Loucy (cell line): ENCODE data around the gene PTPN21.
"Not testable (repeated sequence)": the region's sequence is repeated elsewhere in the genome, so short reads cannot be mapped to it uniquely, and the experiment has no call there.

Experiments
- H2AFZ ChIP-seq: fragments of 200-600 bp; sonication (generic); 2 replicates; pipeline ENCODE4 v1.6.0; 2016; ENCODE audit warnings: antibody characterized with exemption, mild to moderate bottlenecking, low read length, moderate library complexity
- H3F3A ChIP-seq: fragments of 200-600 bp; 2 replicates; pipeline ENCODE4 v1.6.0; 2016; ENCODE audit warnings: antibody characterized with exemption, low read depth, mild to moderate bottlenecking
- H3K27me3 ChIP-seq: fragments of 200-600 bp; sonication (generic); 2 replicates; pipeline ENCODE4 v1.6.1; 2014; ENCODE audit warnings: low read length, mild to moderate bottlenecking; ENCODE audit not compliant: insufficient read depth, poor library complexity, severe bottlenecking
- H3K36me3 ChIP-seq: fragments of 200-600 bp; sonication (generic); 2 replicates; pipeline ENCODE4 v1.6.1; 2016; ENCODE audit warnings: low read length; ENCODE audit not compliant: insufficient read depth
- H3K4me1 ChIP-seq: fragments of 200-600 bp; sonication (generic); 2 replicates; pipeline ENCODE4 v1.5.1; 2014; ENCODE audit warnings: low read length, mild to moderate bottlenecking; ENCODE audit not compliant: insufficient read depth, poor library complexity, severe bottlenecking
- H3K4me2 ChIP-seq: fragments of 200-600 bp; sonication (generic); 2 replicates; pipeline ENCODE4 v1.6.0; 2014; ENCODE audit warnings: antibody characterized with exemption, low read length, low read depth, mild to moderate bottlenecking; ENCODE audit not compliant: poor library complexity, severe bottlenecking
- H3K4me3 ChIP-seq: fragments of 200-600 bp; sonication (generic); 2 replicates; pipeline ENCODE4 v1.5.1; 2014; ENCODE audit warnings: low read length, mild to moderate bottlenecking, mixed read lengths; ENCODE audit not compliant: poor library complexity, severe bottlenecking
- H3K79me2 ChIP-seq: fragments of 200-600 bp; sonication (generic); 2 replicates; pipeline ENCODE4 v1.6.1; 2014; ENCODE audit warnings: low read length; ENCODE audit not compliant: insufficient read depth
- H3K9ac ChIP-seq: fragments of 200-600 bp; sonication (generic); 2 replicates; pipeline ENCODE4 v1.6.0; 2014; ENCODE audit warnings: mild to moderate bottlenecking, low read depth, low read length, moderate library complexity; ENCODE audit not compliant: poor library complexity, severe bottlenecking
- H3K9me2 ChIP-seq: fragments of 200-600 bp; sonication (generic); replicated peaks from 2 replicates; pipeline ENCODE4 v1.6.1; 2016; ENCODE audit warnings: low read depth, low read length, mixed read lengths
- H3K9me3 ChIP-seq: fragments of 200-600 bp; sonication (generic); 2 replicates; pipeline ENCODE4 v1.6.1; 2014; ENCODE audit warnings: mild to moderate bottlenecking, antibody characterized with exemption, low read length, low read depth; ENCODE audit not compliant: insufficient read depth
- H4K20me1 ChIP-seq: fragments of 200-600 bp; sonication (generic); 2 replicates; pipeline ENCODE4 v1.6.0; 2014; ENCODE audit warnings: antibody characterized with exemption, low read length, mild to moderate bottlenecking; ENCODE audit not compliant: insufficient read depth, poor library complexity, severe bottlenecking
- EZH2phosphoT487 ChIP-seq: fragments of 200-600 bp; IDR thresholded peaks from 2 replicates; pipeline ENCODE4 v1.6.1; 2018; ENCODE audit warnings: antibody characterized with exemption, mild to moderate bottlenecking, moderate library complexity, borderline replicate concordance
- TF ChIP-seq, protein P1 (sequence below): fragments of 200-600 bp; sonication (generic); conservative IDR thresholded peaks from 2 replicates; pipeline ENCODE4 v1.5.1; 2014; ENCODE audit warnings: mild to moderate bottlenecking, antibody characterized with exemption, low read length

Gene PTPN21

DNA sequence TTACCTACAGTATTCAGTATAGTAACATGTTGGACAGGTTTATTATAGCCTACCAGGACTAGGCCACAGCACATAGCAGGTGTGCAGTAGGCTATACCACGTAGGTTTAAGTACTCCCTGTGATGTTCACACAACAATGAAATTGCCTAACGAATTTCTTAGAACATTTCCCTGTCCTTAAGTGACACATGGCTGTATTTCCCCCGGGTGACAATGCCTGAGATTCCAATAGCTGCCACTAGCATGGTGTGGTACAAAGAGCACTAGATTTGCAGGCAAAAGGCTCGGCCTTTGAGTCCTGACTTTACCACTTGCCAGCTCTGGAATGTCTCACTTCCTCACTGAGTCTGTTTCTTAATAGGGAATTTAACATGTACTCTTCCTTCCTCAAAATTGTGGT lies 19.7 kb downstream of the PTPN21 start:
- Histone ChIP-seq H3K79me2 (no peaks in the 10 kb centered on the region), H3K9ac (no peak overlapping the region), H3K9me3 (no peaks in the 10 kb centered on the region), H3K36me3 (no peaks in the 10 kb centered on the region), H3K4me3 (no peak overlapping the region), H3K4me1 (no peaks in the 10 kb centered on the region), H3F3A (no peaks in the 10 kb centered on the region), H3K27me3 (no peaks in the 10 kb centered on the region), H4K20me1 (no peaks in the 10 kb centered on the region), H2AFZ (no peak overlapping the region), H3K9me2 (no peaks in the 10 kb centered on the region), H3K4me2 (no peak overlapping the region)
- TF ChIP-seq, protein P1, sequence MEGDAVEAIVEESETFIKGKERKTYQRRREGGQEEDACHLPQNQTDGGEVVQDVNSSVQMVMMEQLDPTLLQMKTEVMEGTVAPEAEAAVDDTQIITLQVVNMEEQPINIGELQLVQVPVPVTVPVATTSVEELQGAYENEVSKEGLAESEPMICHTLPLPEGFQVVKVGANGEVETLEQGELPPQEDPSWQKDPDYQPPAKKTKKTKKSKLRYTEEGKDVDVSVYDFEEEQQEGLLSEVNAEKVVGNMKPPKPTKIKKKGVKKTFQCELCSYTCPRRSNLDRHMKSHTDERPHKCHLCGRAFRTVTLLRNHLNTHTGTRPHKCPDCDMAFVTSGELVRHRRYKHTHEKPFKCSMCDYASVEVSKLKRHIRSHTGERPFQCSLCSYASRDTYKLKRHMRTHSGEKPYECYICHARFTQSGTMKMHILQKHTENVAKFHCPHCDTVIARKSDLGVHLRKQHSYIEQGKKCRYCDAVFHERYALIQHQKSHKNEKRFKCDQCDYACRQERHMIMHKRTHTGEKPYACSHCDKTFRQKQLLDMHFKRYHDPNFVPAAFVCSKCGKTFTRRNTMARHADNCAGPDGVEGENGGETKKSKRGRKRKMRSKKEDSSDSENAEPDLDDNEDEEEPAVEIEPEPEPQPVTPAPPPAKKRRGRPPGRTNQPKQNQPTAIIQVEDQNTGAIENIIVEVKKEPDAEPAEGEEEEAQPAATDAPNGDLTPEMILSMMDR, result peak; percentile 16; the same call in 1 of the 2 replicates
- TF ChIP-seq EZH2phosphoT487, result no peak

- no peak overlapping the region for H3K9ac ChIP-seq
- no peak overlapping the region for H2AFZ ChIP-seq
- no peaks in the 10 kb centered on the region for H3K36me3 ChIP-seq
- no peaks in the 10 kb centered on the region for H3K9me3 ChIP-seq
- H3K4me2 ChIP-seq, result no peak overlapping the region
- H4K20me1 ChIP-seq, result no peaks in the 10 kb centered on the region
- H3K9me2 ChIP-seq, result no peaks in the 10 kb centered on the region
- TF ChIP-seq EZH2phosphoT487, result no peak
- TF ChIP-seq, protein P1, result no peak
- H3K79me2 ChIP-seq, result no peaks in the 10 kb centered on the region
- H3K4me1 ChIP-seq, result no peaks in the 10 kb centered on the region
- H3K27me3 ChIP-seq, result no peaks in the 10 kb centered on the region
- no peak overlapping the region for H3K4me3 ChIP-seq
- H3F3A ChIP-seq, result no peaks in the 10 kb centered on the region
Measured at GRCh38 chr14:88533064-88533602, 21.7 kb downstream of the PTPN21 start.

DNA sequence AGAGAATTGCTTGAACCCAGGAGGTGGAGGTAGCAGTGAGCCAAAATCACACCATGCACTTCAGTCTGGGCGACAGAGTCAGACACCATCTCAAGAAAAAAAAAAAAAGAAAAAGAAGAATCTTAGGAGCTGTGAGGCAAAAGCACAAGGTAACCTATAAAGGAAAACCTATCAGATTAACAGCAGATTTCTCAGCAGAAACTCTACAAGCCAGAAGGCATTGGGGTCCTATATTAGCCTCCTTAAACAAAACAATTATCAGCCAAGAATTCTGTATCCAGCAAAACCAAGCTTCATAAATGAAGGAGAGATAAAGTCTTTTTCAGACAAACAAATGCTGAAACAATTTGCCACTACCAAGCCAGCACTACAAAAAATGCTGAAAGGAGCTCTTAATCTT lies 24.9 kb downstream of the PTPN21 start:
- not testable (repeated sequence) for H3K9me3 ChIP-seq, H4K20me1 ChIP-seq, H3K4me3 ChIP-seq, H3K4me2 ChIP-seq, H3F3A ChIP-seq, H3K79me2 ChIP-seq, H3K9me2 ChIP-seq, H3K36me3 ChIP-seq, H2AFZ ChIP-seq, H3K9ac ChIP-seq, H3K4me1 ChIP-seq, H3K27me3 ChIP-seq

GRCh38 chr14:88522393-88522792 lies 32.4 kb downstream of the PTPN21 start:
- Histone ChIP-seq H3K27me3 (no peaks in the 10 kb centered on the region), H3K4me1 (no peaks in the 10 kb centered on the region), H2AFZ (no peak overlapping the region), H3K9ac (no peak overlapping the region), H3K9me3 (no peaks in the 10 kb centered on the region), H3K9me2 (no peaks in the 10 kb centered on the region), H3K79me2 (no peaks in the 10 kb centered on the region), H3F3A (no peaks in the 10 kb centered on the region), H3K4me3 (no peak overlapping the region), H3K36me3 (no peaks in the 10 kb centered on the region), H3K4me2 (no peak overlapping the region), H4K20me1 (no peaks in the 10 kb centered on the region)
- TF ChIP-seq EZH2phosphoT487, result no peak
- TF ChIP-seq, protein P1, result no peak
